A375 (cell line): Measurements from ENCODE around the gene ERCC2. TPM values are rescaled to one million over a fixed set of nuclear protein-coding genes. Genes with fewer than 3 reads are reported as not detected.

Experiments used
- total RNA-seq: library from RNA; depleted of rRNA; stranded (reverse); fragments of >200 nt; shearing (Covaris generic); gene quantifications from 2 replicates; pipeline ENCODE4 v1.2.3, GENCODE V29; 2014; rRNA removed

The ERCC2 gene
- total RNA-seq, result 27.6 and 28.0 TPM in 2 replicates

GRCh38 chr19:45370410-45371204 lies at the start of gene ERCC2:
TSS of gene ERCC2 (minus strand) at chr19:45370573. CDS start at chr19:45370540, 33 bp downstream.

DNA sequence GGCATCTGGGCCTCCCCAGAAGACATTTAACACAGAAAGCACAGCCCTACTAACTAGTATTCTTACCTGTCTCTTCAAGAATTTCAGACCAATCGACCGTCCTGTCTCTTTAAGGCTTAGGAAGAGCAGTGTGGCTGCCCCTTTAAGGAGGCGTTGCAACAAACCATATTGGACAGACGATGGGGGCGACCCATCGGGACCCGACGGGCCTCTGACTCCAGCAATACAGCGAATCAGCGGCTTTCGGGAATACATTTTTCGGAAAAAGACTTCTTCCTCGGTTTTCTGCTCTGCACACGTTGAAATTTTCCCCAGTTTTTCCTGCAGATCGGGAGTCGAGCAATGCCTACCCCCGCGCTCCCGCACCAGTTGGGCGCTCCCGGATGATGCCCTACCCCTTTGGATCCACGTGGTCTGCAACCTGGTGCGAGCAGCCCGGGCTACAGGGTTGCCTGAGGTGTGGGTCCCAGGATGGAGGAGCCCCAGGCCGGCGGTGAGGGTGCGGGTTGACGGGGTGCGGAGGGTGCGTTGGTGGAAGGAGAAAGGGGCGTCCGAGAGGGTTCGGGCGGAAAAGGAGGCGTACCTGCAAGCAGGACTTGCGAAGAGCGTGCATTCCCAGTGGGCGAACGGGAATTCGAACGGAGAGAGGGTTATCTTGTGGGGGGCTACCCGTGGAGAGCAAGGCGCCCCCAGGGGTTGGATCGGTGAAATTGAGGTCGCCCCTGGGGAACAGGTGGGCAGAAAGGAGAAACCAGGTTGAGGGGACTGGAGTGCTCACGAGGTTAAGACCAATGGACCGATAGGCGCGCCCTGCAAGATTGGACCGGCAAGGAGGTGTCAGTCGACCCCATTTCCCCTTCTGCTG lies 36.1 kb upstream of the ERCC2 start, which contains the start of gene POLR1G:
Gene POLR1G (plus strand): TSS at position 419 of the 865 bp plus-strand sequence. CDS start 53 bp downstream, at position 472.

GRCh38 chr19:45404557-45405434 lies 34.4 kb upstream of the ERCC2 start, which contains the start of gene PPP1R13L:
TSS of gene PPP1R13L (minus strand) at chr19:45405069. CDS start at chr19:45398318, 6,751 bp downstream.

DNA sequence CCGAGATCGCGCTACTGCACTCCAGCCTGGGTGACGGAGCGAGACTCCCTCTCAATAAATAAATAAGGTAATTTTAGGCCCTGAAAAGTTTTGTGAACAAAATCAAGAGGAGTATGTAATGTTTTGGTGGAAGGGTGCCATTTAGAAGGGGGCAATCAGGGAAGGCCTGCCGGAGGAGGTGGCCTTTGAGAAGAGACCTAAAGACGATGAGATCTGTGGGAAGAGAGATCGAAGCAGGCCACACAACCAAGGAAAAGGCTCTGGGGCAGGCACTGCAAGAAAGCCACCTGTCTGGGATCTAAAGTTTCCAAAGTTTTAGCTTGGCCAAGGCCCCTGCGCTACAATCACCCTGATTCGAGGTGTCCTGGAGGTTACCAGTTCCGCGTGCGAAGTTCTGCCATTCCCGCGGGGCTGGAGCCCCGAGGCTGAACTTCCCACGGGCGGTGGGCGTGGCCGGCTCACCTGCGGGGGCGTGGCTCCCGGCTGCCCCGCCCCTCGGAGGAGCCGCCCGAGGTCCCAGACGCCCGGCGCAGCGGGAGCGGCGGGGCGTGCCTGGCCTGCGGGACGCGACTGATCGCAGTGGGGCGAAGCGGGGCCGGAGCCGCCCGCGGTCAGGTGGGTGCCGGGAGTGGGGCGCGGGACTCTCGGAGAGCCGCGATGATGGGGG lies 30.0 kb downstream of the ERCC2 start, which contains the start of gene KLC3:
Gene KLC3 (plus strand): TSS at position 519 of the 667 bp plus-strand sequence. CDS start 4,792 bp downstream, outside the sequence.

DNA sequence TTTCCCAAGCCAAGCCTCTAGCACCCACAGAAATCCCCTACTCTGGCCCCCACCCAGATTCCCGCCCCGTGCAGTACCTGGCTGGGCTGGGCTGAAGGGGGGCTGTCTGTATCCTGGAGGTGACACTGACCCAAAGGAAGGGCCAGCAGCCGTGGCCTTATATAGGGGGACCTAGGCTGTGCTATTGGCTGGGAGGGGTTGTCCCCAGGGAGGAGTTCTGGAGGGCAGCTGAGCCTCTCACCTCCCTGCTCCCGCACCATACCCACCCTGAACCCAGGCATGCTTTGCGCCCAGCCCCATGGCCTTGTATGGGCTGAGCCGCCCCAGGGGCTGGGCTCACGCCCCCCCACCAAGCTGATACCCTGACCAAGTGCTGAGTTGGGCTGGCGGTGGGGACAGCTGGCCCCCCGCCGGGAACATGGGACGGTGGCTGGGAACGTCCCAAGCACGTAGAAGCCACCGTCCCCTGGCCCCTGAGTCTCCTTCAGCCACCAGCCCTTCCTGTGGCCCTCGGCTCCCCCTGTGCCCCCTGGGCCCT lies 47.6 kb downstream of the ERCC2 start, which contains the start of gene CKM:
Gene CKM (minus strand): TSS at position 132 of the 538 bp plus-strand sequence. CDS start 3,162 bp downstream, outside the sequence.

Other genes starting within 250 kb of the ERCC2 start
- gene NKPD1, start 209.6 kb downstream of the ERCC2 start, total RNA-seq, result not detected in 2 replicates
- gene TRAPPC6A, start 192.3 kb downstream of the ERCC2 start, total RNA-seq, result 4.4 and 4.9 TPM in 2 replicates
- 3.6 and 3.7 TPM in 2 replicates for gene BLOC1S3, start 191.8 kb downstream of the ERCC2 start, total RNA-seq
- gene EXOC3L2, start 125.2 kb downstream of the ERCC2 start, total RNA-seq, result 0.53 and 0.72 TPM in 2 replicates
- gene MARK4, start 119.3 kb downstream of the ERCC2 start, total RNA-seq, result 12.4 and 12.9 TPM in 2 replicates
- not detected in 2 replicates for gene CKM, start 47.7 kb downstream of the ERCC2 start, total RNA-seq
- 0.24 TPM in 1 of 2 replicates, not detected in the other for gene KLC3, start 29.8 kb downstream of the ERCC2 start, total RNA-seq
- 1.6 and 3.7 TPM in 2 replicates for gene PPP1R13L, start 34.5 kb upstream of the ERCC2 start, total RNA-seq
- gene POLR1G, start 36.1 kb upstream of the ERCC2 start, total RNA-seq, result 25.1 and 29.8 TPM in 2 replicates
- 218 and 262 TPM in 2 replicates for gene ERCC1, start 53.3 kb upstream of the ERCC2 start, total RNA-seq
- gene FOSB, start 97.4 kb upstream of the ERCC2 start, total RNA-seq, result 34.9 and 45.0 TPM in 2 replicates
- gene RTN2, start 126.5 kb upstream of the ERCC2 start, total RNA-seq, result 3.5 and 5.0 TPM in 2 replicates
- gene PPM1N, start 127.9 kb upstream of the ERCC2 start, total RNA-seq, result 2.2 and 2.8 TPM in 2 replicates
- gene VASP, start 136.9 kb upstream of the ERCC2 start, total RNA-seq, result 96.6 and 98.0 TPM in 2 replicates
- 7.5 and 9.9 TPM in 2 replicates for gene OPA3, start 214.2 kb upstream of the ERCC2 start, total RNA-seq
- 0.04 and 0.13 TPM in 2 replicates for gene GPR4, start 231.6 kb upstream of the ERCC2 start, total RNA-seq